Astrocyte (in vitro differentiated cells and primary cell): ENCODE results near the gene GALNT6. TPM values are rescaled to one million over a fixed set of nuclear protein-coding genes. Genes with fewer than 3 reads are reported as not detected.

Experiments used
- DNase-seq: peaks from one replicate; pipeline ENCODE4 v3.0.0-alpha.2; 2010; ENCODE audit warnings: low read depth
- FAIRE-seq: peaks from 2 replicates; lab custom pipeline; 2011; peaks lifted over from hg19 to GRCh38; lab: Jason Lieb, UNC
- H2AFZ ChIP-seq: 2 replicates; pipeline ENCODE4 v1.6.0; 2012; ENCODE audit warnings: low read depth, low read length, inconsistent platforms
- H3K27ac ChIP-seq: 2 replicates; pipeline ENCODE4 v1.5.1; 2011; ENCODE audit warnings: low read depth, low read length, inconsistent platforms
- H3K27me3 ChIP-seq: 2 replicates; pipeline ENCODE4 v1.6.0; 2011; ENCODE audit warnings: low read length, inconsistent platforms; ENCODE audit not compliant: insufficient read depth
- H3K36me3 ChIP-seq: 2 replicates; pipeline ENCODE4 v1.5.1; 2011; ENCODE audit warnings: low read length, inconsistent platforms; ENCODE audit not compliant: insufficient read depth
- H3K4me1 ChIP-seq: 2 replicates; pipeline ENCODE4 v1.5.1; 2011; ENCODE audit warnings: low read length, inconsistent platforms; ENCODE audit not compliant: insufficient read depth
- H3K4me2 ChIP-seq: 2 replicates; pipeline ENCODE4 v1.6.0; 2012; ENCODE audit warnings: low read length, inconsistent platforms
- H3K4me3 ChIP-seq: 2 replicates; pipeline ENCODE4 v1.5.1; 2011; ENCODE audit warnings: low read depth, mild to moderate bottlenecking, low read length, inconsistent platforms; ENCODE audit not compliant: insufficient read depth
- H3K79me2 ChIP-seq: 2 replicates; pipeline ENCODE4 v1.6.0; 2012; ENCODE audit warnings: mild to moderate bottlenecking, low read length, inconsistent platforms; ENCODE audit not compliant: insufficient read depth
- H3K9ac ChIP-seq: 2 replicates; pipeline ENCODE4 v1.6.0; 2012; ENCODE audit warnings: mild to moderate bottlenecking, low read length, inconsistent platforms
- H3K9me3 ChIP-seq: 2 replicates; pipeline ENCODE4 v1.5.1; 2012; ENCODE audit warnings: low read depth, mild to moderate bottlenecking, low read length, inconsistent platforms; ENCODE audit not compliant: insufficient read depth
- H4K20me1 ChIP-seq: 2 replicates; pipeline ENCODE4 v1.6.0; 2012; ENCODE audit warnings: low read length, inconsistent platforms; ENCODE audit not compliant: insufficient read depth
- H3K27ac Mint-ChIP-seq: one replicate; pipeline ENCODE4 v1.8.0; 2021; ENCODE audit warnings: mild to moderate bottlenecking, mixed read lengths; ENCODE audit not compliant: unreplicated experiment
- H3K27me3 Mint-ChIP-seq: one replicate; pipeline ENCODE4 v1.8.0; 2021; ENCODE audit warnings: low read depth, mixed read lengths; ENCODE audit not compliant: unreplicated experiment
- H3K36me3 Mint-ChIP-seq: one replicate; pipeline ENCODE4 v1.8.0; 2021; ENCODE audit warnings: low read depth, mixed read lengths; ENCODE audit not compliant: unreplicated experiment
- H3K4me1 Mint-ChIP-seq: one replicate; pipeline ENCODE4 v1.8.0; 2021; ENCODE audit warnings: low read depth, mixed read lengths; ENCODE audit not compliant: unreplicated experiment
- H3K4me3 Mint-ChIP-seq: one replicate; pipeline ENCODE4 v1.8.0; 2021; ENCODE audit warnings: mild to moderate bottlenecking, moderate library complexity, mixed read lengths; ENCODE audit not compliant: unreplicated experiment
- H3K9me3 Mint-ChIP-seq: one replicate; pipeline ENCODE4 v1.8.0; 2021; ENCODE audit warnings: mild to moderate bottlenecking, mixed read lengths; ENCODE audit not compliant: unreplicated experiment
- CTCF ChIP-seq: IDR thresholded peaks from 2 replicates; pipeline ENCODE4 v1.5.1; 2011; ENCODE audit warnings: low read depth, mild to moderate bottlenecking, inconsistent platforms, low read length, moderate library complexity; ENCODE audit not compliant: insufficient read depth
- EZH2 ChIP-seq: IDR thresholded peaks from 2 replicates; pipeline ENCODE4 v1.6.1; 2012; ENCODE audit warnings: mild to moderate bottlenecking, low read length, inconsistent platforms; ENCODE audit not compliant: insufficient read depth
- total RNA-seq: library from RNA; stranded (reverse); gene quantifications from 2 replicates; pipeline ENCODE4 v1.2.1, GENCODE V29; 2021

Gene GALNT6
- total RNA-seq, 1 donor from 2014 or later, result 13.8 TPM

GRCh38 chr12:51335931-51336330 lies 55.3 kb downstream of the GALNT6 start:
- Histone ChIP-seq H3K9me3 (no peaks in the 10 kb centered on the region), H3K4me1 (peaks cover under 1% of the 10 kb centered on the region), H3K4me2 (no peak overlapping the region), H4K20me1 (no peaks in the 10 kb centered on the region), H3K79me2 (no peaks in the 10 kb centered on the region), H3K27me3 (no peaks in the 10 kb centered on the region), H3K36me3 (no peaks in the 10 kb centered on the region), H3K27ac (no peak overlapping the region), H2AFZ (no peak overlapping the region), H3K4me3 (no peak overlapping the region), H3K9ac (no peak overlapping the region)
- Mint-ChIP-seq H3K9me3 (no peaks in the 10 kb centered on the region), H3K4me1 (no peaks in the 10 kb centered on the region), H3K27ac (no peak overlapping the region), H3K27me3 (peaks cover 2% of the 10 kb centered on the region), H3K4me3 (no peak overlapping the region), H3K36me3 (no peaks in the 10 kb centered on the region)
- DNase-seq (no peak), FAIRE-seq (no peak)
- TF ChIP-seq EZH2, result no peak

GRCh38 chr12:51334764-51335163 lies 56.4 kb downstream of the GALNT6 start:
- Histone ChIP-seq H3K27ac (no peak overlapping the region), H3K9ac (no peak overlapping the region), H4K20me1 (no peaks in the 10 kb centered on the region), H3K4me2 (no peak overlapping the region), H3K4me3 (no peak overlapping the region), H3K4me1 (no peaks in the 10 kb centered on the region), H3K79me2 (no peaks in the 10 kb centered on the region), H3K9me3 (no peaks in the 10 kb centered on the region), H2AFZ (no peak overlapping the region), H3K27me3 (no peaks in the 10 kb centered on the region), H3K36me3 (no peaks in the 10 kb centered on the region)
- no peak overlapping the region for H3K4me3 Mint-ChIP-seq
- H3K27me3 Mint-ChIP-seq, result peaks cover 2% of the 10 kb centered on the region
- no peak for TF ChIP-seq EZH2
- TF ChIP-seq CTCF, result no peak
- no peaks in the 10 kb centered on the region for H3K9me3 Mint-ChIP-seq
- DNase-seq, result peak; percentile 21
- H3K27ac Mint-ChIP-seq, result no peak overlapping the region
- FAIRE-seq, result no peak
- no peaks in the 10 kb centered on the region for H3K4me1 Mint-ChIP-seq
- no peaks in the 10 kb centered on the region for H3K36me3 Mint-ChIP-seq

- Histone ChIP-seq H2AFZ (no peak overlapping the region), H3K27ac (no peak overlapping the region), H3K27me3 (no peaks in the 10 kb centered on the region), H3K36me3 (no peaks in the 10 kb centered on the region), H3K9ac (no peak overlapping the region), H3K4me2 (no peak overlapping the region), H4K20me1 (no peaks in the 10 kb centered on the region), H3K9me3 (no peaks in the 10 kb centered on the region), H3K4me3 (no peak overlapping the region), H3K4me1 (no peaks in the 10 kb centered on the region), H3K79me2 (no peaks in the 10 kb centered on the region)
- FAIRE-seq (no peak), DNase-seq (no peak)
- Mint-ChIP-seq H3K36me3 (no peaks in the 10 kb centered on the region), H3K4me3 (no peak overlapping the region), H3K4me1 (no peaks in the 10 kb centered on the region), H3K9me3 (no peaks in the 10 kb centered on the region), H3K27me3 (no peaks in the 10 kb centered on the region), H3K27ac (no peak overlapping the region)
- no peak for TF ChIP-seq EZH2
- TF ChIP-seq CTCF, result no peak
These were observed 57.7 kb downstream of the GALNT6 start for GRCh38 chr12:51333536-51333935.
